HG02571 (cell line): ENCODE data around the gene C11orf21.

ENCODE experiments used
- ATAC-seq: cut with Tn5 transposase; IDR thresholded peaks from one replicate; pipeline ENCODE4 v1.9.1; 2021; ENCODE audit warnings: mild to moderate bottlenecking, moderate library complexity; ENCODE audit not compliant: unreplicated experiment

The C11orf21 gene

GRCh38 chr11:2262301-2263070 is 39.2 kb downstream of the C11orf21 start:
- no peak for ATAC-seq

DNA sequence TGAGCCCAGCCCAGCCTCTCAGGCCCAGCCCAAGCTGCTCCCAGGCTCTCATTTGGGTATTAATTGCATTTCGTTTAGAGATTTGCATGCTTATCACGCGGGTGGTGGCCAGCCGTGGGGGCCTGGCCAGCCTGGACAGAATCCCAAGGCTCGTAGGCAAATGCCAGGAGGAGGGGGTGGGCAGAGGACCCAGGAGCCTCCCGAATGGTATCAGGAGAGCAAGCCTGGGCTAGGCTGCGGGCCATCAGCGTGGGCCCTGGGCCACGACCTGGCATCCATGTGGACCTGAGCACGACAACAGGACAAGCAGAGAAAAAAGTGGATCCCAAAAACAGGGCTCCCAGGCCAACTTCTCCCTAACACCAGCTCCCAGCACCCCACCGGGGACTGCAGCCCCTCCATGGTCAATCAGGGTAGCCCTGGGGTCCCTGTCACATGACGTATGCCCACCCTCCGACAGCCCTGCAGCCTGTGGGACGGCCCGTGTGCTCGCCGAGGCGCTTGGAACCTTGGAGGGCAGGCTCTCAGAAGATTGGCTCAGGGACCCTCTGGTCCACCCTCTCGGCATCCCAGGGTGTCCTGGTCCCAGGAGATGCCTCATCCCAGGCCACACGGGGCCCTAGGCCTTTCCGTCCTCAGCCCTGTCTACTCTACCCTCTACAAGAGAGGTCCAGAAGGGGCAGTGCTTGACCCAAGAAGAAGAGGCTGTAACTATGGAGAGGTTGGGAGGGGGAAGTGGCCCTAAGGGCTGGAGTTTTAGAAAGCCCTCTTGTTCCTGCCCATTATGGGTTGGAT is 40.1 kb downstream of the C11orf21 start:
- no peak for ATAC-seq

DNA sequence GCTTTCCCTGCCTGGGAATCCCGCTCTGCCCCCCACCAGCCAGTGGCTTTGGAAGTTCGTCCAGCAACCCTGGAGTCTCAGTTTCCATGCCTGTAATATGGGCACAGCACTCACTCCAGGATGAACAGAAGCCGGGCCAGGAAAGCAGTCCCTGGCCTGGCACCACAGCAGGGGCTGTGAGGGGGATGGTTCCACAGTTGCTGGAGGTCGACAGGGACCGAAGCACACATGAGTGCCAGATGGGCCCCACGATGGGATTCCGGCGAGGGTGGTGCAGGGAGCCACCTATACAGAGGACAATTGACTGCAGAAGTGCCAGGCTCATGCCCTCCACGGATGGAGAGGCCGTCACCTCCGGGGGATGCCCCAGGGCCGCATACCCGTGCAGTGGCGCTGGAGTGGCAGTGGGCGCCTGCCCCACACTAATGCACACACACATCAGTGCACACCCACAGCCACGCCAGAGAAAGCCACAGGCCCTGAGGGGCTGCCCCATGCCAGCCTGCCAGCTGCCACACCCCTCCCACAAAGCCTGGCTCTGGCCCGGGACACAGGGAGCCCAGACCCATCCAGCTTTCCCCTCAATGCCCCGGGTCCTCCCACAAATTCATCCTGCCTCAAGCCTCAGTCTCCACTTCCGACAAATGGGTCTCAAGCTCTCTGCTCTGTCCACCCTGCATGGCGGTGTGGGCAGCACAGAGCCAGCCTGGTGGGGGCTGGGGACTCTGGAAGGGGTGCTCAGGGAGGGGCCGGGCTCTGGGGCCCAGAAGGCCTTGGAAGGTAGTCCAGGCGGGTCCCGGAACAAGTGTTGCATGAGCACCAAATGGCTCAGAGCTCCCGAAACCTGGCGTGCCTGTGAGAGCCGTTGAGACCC is 41.0 kb downstream of the C11orf21 start:
- no peak for ATAC-seq

DNA sequence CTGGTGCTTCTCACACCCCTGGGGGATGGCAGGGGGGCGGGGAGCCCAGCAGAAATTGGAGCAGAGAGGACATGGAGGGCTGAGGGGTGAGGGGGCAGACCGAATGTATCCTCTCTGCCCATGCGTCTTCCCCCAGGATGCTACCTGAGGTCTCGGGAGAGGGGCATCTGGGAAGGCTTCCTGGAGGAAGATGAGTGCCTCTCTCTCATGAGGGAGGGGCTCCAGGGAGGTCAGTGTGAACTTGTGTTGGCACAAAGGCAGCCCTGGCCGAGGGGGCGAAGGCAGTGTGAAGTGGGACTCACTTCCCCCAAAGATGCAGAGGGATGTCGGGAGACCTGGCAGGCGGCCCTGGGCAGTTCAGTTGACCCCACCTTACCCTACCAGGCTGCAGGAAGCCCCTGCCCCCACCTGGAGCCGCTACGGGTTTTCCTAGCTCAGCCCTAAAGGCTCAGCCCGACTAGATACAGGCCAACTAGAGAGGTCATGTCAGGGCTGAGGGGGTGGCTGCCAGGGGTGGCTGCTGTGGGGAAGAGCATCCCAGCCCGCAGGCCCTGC is 41.7 kb downstream of the C11orf21 start:
- ATAC-seq = no peak

DNA sequence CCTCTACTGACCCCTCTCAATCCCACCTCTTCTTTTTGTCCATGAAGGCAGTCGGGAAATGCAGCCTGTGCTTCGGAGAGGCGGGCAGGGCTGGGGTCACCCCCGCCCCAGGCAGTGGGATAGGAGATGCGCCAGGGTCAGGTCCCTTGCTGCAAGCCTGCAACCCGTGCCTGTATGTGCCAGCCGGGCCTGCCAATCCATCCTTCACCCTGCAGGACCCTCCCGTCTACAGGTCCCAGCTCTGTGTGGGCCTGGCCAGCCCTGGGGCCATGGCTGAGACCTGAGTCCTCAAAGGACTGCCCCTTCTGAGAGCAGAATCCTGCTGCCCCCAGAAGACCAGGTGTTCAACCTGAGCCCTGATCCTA is 42.3 kb downstream of the C11orf21 start:
- ATAC-seq = no peak

GRCh38 chr11:2258501-2259465 is 42.9 kb downstream of the C11orf21 start:
- ATAC-seq = no peak

GRCh38 chr11:2256951-2257700 is 44.6 kb downstream of the C11orf21 start:
- no peak for ATAC-seq

- ATAC-seq = no peak
Measured at GRCh38 chr11:2256293-2256913, 45.3 kb downstream of the C11orf21 start.

GRCh38 chr11:2252018-2252417 is 49.7 kb downstream of the C11orf21 start:
- ATAC-seq = no peak

- no peak for ATAC-seq
Measured at GRCh38 chr11:2251138-2251537, 50.6 kb downstream of the C11orf21 start.

- no peak for ATAC-seq
Measured at GRCh38 chr11:2250485-2250884, 51.2 kb downstream of the C11orf21 start.

- no peak for ATAC-seq
Measured at GRCh38 chr11:2250041-2250440, 51.7 kb downstream of the C11orf21 start.

- no peak for ATAC-seq
Measured at GRCh38 chr11:2249189-2249916, 52.4 kb downstream of the C11orf21 start.

DNA sequence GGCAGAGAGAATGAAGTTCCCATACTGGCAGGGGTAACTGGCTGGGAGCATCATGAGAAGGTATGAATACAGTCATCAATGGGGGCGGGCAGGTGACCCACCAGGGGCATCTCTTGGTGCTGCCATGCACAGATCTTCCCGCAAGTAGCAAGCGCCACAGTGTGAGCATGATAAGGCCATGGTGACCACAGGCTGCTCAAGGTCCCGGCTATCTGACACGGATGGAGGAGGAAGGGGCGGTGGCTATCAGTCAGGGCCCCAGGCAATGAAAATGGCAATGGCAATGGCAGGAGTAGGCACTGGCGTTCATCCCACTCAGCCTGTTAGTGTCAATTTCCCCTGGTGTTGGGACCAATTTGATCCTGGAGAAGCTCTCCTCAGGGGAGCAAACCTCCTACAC is 53.0 kb downstream of the C11orf21 start:
- no peak for ATAC-seq

DNA sequence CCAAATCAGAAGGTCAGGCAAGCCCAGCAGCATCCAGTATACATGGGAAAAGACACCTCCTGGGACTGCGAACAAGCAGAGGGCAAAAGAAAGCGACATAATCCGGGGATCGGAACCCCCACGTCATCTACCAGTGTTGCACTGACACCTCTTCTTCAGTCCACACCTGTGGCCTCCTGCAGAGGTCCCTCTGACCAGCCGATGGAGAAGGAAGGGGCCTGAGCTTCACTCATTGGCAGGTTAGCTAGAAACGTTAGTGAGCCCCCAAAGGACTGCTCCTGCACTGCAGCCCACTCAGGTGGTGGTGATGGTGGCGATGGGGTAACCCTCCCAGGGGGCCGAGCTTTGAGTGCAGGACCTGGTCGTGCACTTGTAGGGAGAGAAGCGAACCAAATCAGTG is 53.5 kb downstream of the C11orf21 start:
- ATAC-seq = no peak

- ATAC-seq = no peak
Measured at GRCh38 chr11:2247496-2247895, 54.2 kb downstream of the C11orf21 start.
